B cell (primary cell): Measurements from ENCODE around the gene TUBE1. TPM values are rescaled to one million over a fixed set of nuclear protein-coding genes. Genes with fewer than 3 reads are reported as not detected.

Experiments used
- ATAC-seq: fragments of 200-7000 bp; cut with Tn5 transposase; one replicate; pipeline ENCODE4 v1.10.0; 2021; ENCODE audit warnings: low read depth, mild to moderate bottlenecking, moderate number of reproducible peaks, moderate library complexity
- CTCF ChIA-PET: fragments of 350-600 bp; sonication (Branson Sonifier 250); formaldehyde crosslinking; loops from one replicate; lab custom pipeline; 2021; ENCODE audit warnings: antibody characterized with exemption, inconsistent platforms; lab: Charles Lee
- POLR2A ChIA-PET: fragments of 350-600 bp; sonication (Branson Sonifier 250); formaldehyde crosslinking; loops from one replicate; lab custom pipeline; 2021; ENCODE audit warnings: antibody characterized with exemption; lab: Charles Lee
- DNase-seq: peaks from one replicate; pipeline ENCODE4 v3.0.0; 2013
- H2AFZ ChIP-seq: 2 replicates; pipeline ENCODE4 v1.6.1; 2012; ENCODE audit warnings: mild to moderate bottlenecking, low read depth, low read length; ENCODE audit not compliant: insufficient read depth, poor library complexity, severe bottlenecking
- H3K27ac ChIP-seq, 2 donors: 1 replicate in 1 of 2; 2 replicates in 1 of 2; pipeline ENCODE4 v1.5.1; 2012 to 2013; ENCODE audit warnings: low read length in 2 of 2, mild to moderate bottlenecking in 2 of 2, moderate library complexity in 1 of 2
- H3K27me3 ChIP-seq, 4 experiments: fragments of 200-600 bp in 1 of 4; sonication (generic) in 1 of 4; replicated peaks in 1 of 4; 1 replicate in 2 of 4; 2 replicates in 2 of 4; pipeline versions ENCODE4 v1.6.1 to v1.7.0; 2013 to 2016; ENCODE audit warnings: low read length in 3 of 4, mild to moderate bottlenecking in 2 of 4, mixed read lengths in 1 of 4, moderate library complexity in 1 of 4; ENCODE audit not compliant: insufficient read depth in 4 of 4, control insufficient read depth in 3 of 4; ENCODE audit errors: control extremely low read depth in 1 of 4
- H3K36me3 ChIP-seq, 2 experiments: replicated peaks in 1 of 2; 1 replicate in 1 of 2; 2 replicates in 1 of 2; pipeline versions ENCODE4 v1.6.1 to v1.7.1; 2013; ENCODE audit warnings: low read length in 1 of 2; ENCODE audit not compliant: insufficient read depth in 2 of 2, control insufficient read depth in 1 of 2; ENCODE audit errors: control extremely low read depth in 1 of 2, extremely low read depth in 1 of 2
- H3K4me1 ChIP-seq, 2 donors: fragments of 200-600 bp in 1 of 2; sonication (generic) in 1 of 2; 1 replicate in 1 of 2; 2 replicates in 1 of 2; pipeline versions ENCODE4 v1.5.1 to v1.6.1; 2013 to 2017; ENCODE audit warnings: low read length in 2 of 2; ENCODE audit not compliant: control insufficient read depth in 2 of 2, insufficient read depth in 2 of 2
- H3K4me2 ChIP-seq: replicated peaks from 2 replicates; pipeline ENCODE3; 2012; ENCODE audit warnings: mild to moderate bottlenecking, low read depth, low read length; ENCODE audit not compliant: poor library complexity, severe bottlenecking
- H3K4me3 ChIP-seq, 5 experiments: fragments of 200-600 bp in 1 of 5; sonication (generic) in 1 of 5; 1 replicate in 3 of 5; 2 replicates in 2 of 5; pipeline versions ENCODE4 v1.5.1 to v1.7.0; 2011 to 2016; ENCODE audit warnings: low read length in 4 of 5, mild to moderate bottlenecking in 4 of 5, low read depth in 2 of 5, control low read depth in 1 of 5, moderate library complexity in 1 of 5; ENCODE audit not compliant: insufficient read depth in 1 of 5; ENCODE audit errors: control extremely low read depth in 1 of 5, extremely low read depth in 1 of 5
- H3K79me2 ChIP-seq: fragments of 200-600 bp; sonication (generic); one replicate; pipeline ENCODE4 v1.6.0; 2016; ENCODE audit warnings: low read length; ENCODE audit not compliant: control insufficient read depth, insufficient read depth
- H3K9ac ChIP-seq: fragments of 200-600 bp; sonication (generic); 2 replicates; pipeline ENCODE4 v1.6.1; 2017; ENCODE audit warnings: mild to moderate bottlenecking, low read length, moderate library complexity
- H3K9me3 ChIP-seq, 3 donors: one replicate each; pipeline versions ENCODE4 v1.6.1 to v1.7.1; 2013; ENCODE audit warnings: low read length in 2 of 3; ENCODE audit not compliant: control insufficient read depth in 2 of 3, insufficient read depth in 1 of 3; ENCODE audit errors: control extremely low read depth in 1 of 3
- H4K20me1 ChIP-seq: 2 replicates; pipeline ENCODE4 v1.6.0; 2012; ENCODE audit warnings: mild to moderate bottlenecking, low read length; ENCODE audit not compliant: insufficient read depth, control insufficient read depth, poor library complexity, severe bottlenecking
- H3K27ac Mint-ChIP-seq: one replicate; pipeline ENCODE4 v1.8.0; 2021; ENCODE audit warnings: mixed read lengths
- H3K27me3 Mint-ChIP-seq: one replicate; pipeline ENCODE4 v1.8.0; 2021; ENCODE audit warnings: mixed read lengths
- H3K4me1 Mint-ChIP-seq: one replicate; pipeline ENCODE4 v1.8.0; 2021; ENCODE audit warnings: mixed read lengths
- H3K4me3 Mint-ChIP-seq: one replicate; pipeline ENCODE4 v1.8.0; 2021; ENCODE audit warnings: mixed read lengths
- H3K9me3 Mint-ChIP-seq: one replicate; pipeline ENCODE4 v1.8.0; 2022; ENCODE audit warnings: mixed read lengths; ENCODE audit not compliant: insufficient read depth
- CTCF ChIP-seq: fragments of 200-600 bp; IDR thresholded peaks from one replicate; pipeline ENCODE4 v1.8.0; 2022; ENCODE audit warnings: antibody characterized with exemption, mild to moderate bottlenecking
- EZH2 ChIP-seq: IDR thresholded peaks from 2 replicates; pipeline ENCODE4 v1.6.1; 2012; ENCODE audit warnings: borderline replicate concordance, low read depth, mild to moderate bottlenecking, moderate library complexity, low read length; ENCODE audit not compliant: insufficient read depth, poor library complexity, severe bottlenecking
- WGBS: methylation state at CpG from one replicate; pipeline ENCODE4 v1.1.5; 2013; ENCODE audit warnings: missing lambda C conversion rate; ENCODE audit not compliant: insufficient coverage; 5-methylcytosine and 5-hydroxymethylcytosine counted together
- intact Hi-C: fragments of 100-400 bp; cut with micrococcal nuclease; formaldehyde crosslinking; loops from one replicate; pipeline ENCODE4 v1.10.0; 2022
- polyA plus RNA-seq: library from polyadenylated mRNA; depleted of rRNA; stranded (reverse); fragments of >200 nt; gene quantifications from 2 replicates; pipeline ENCODE4 v1.2.3, GENCODE V29; 2012
- total RNA-seq, 2 donors: library from RNA; stranded (reverse); fragments of 120-200 nt in 1 of 2; gene quantifications; 1 replicate in 1 of 2; 2 replicates in 1 of 2; pipeline versions ENCODE4 v1.2.3 to v1.2.4, GENCODE V29; 2013 to 2022

TUBE1 gene
- total and polyA plus RNA-seq, 2 donors (not counting 1 experiment from before 2014, with no cell fraction given), result 14.3 to 24.5 TPM

- CTCF ChIA-PET, result no interaction called here
Measured at GRCh38 chr6:112038268-112038667, 49.0 kb downstream of the TUBE1 start.

GRCh38 chr6:112037783-112038216 is 49.5 kb downstream of the TUBE1 start:
- Mint-ChIP-seq H3K4me1 (peaks cover 3% of the 10 kb centered on the region), H3K27ac (no peak overlapping the region), H3K4me3 (no peak overlapping the region), H3K27me3 (peaks cover 15% of the 10 kb centered on the region), H3K9me3 (no peaks in the 10 kb centered on the region)
- DNase-seq, result no peak
- Histone ChIP-seq H3K27me3 (no peaks in the 10 kb centered on the region), H3K79me2 (no peaks in the 10 kb centered on the region), H3K27ac (no peak overlapping the region), H3K4me1 (peaks cover 0 to 3% of the 10 kb centered on the region in 2 donors), H4K20me1 (no peaks in the 10 kb centered on the region), H3K9me3 (no peaks in the 10 kb centered on the region), H3K36me3 (no peaks in the 10 kb centered on the region), H3K4me3 (no peak overlapping the region), H3K9ac (no peak overlapping the region), H2AFZ (no peak overlapping the region), H3K4me2 (no peak overlapping the region)
- ChIA-PET POLR2A (no interaction called here), CTCF (no interaction called here)
- WGBS, result 96% methylated on average over 7 of the region's 8 CpGs
- TF ChIP-seq CTCF (no peak), EZH2 (no peak)
- intact Hi-C loops, result no loop called here
- no peak for ATAC-seq

More at GRCh38 chr6:112038268-112038667, 49.0 kb downstream of the TUBE1 start:
- Mint-ChIP-seq H3K9me3 (no peaks in the 10 kb centered on the region), H3K4me3 (no peak overlapping the region), H3K4me1 (peaks cover 4% of the 10 kb centered on the region), H3K27ac (no peak overlapping the region), H3K27me3 (peaks cover 15% of the 10 kb centered on the region)
- H3K36me3 ChIP-seq, result no peaks in the 10 kb centered on the region
- 61% methylated on average over 3 of the region's 5 CpGs for WGBS
- no peaks in the 10 kb centered on the region for H4K20me1 ChIP-seq
- TF ChIP-seq EZH2 (no peak), CTCF (no peak)
- H3K27ac ChIP-seq, result no peak overlapping the region
- intact Hi-C loops, result no loop called here
- H2AFZ ChIP-seq, result no peak overlapping the region
- no peak overlapping the region for H3K9ac ChIP-seq
- H3K4me1 ChIP-seq, result peaks cover 0 to 3% of the 10 kb centered on the region in 2 donors
- no peaks in the 10 kb centered on the region for H3K79me2 ChIP-seq
- H3K4me3 ChIP-seq, result no peak overlapping the region
- DNase-seq (no peak), ATAC-seq (no peak)
- H3K27me3 ChIP-seq, result no peaks in the 10 kb centered on the region
- H3K4me2 ChIP-seq, result no peak overlapping the region
- POLR2A ChIA-PET, result no interaction called here
- no peaks in the 10 kb centered on the region for H3K9me3 ChIP-seq
